K562 (cell line): ENCODE results near the gene KLF1. TPM values are rescaled to one million over a fixed set of nuclear protein-coding genes. Genes with fewer than 3 reads are reported as not detected.
A peak's percentile ranks its signal among the peaks of the same experiment; 100 is the strongest.

ENCODE experiments used
- ARID4B ChIP-seq: sonication (generic); formaldehyde crosslinking; IDR thresholded peaks from 2 replicates; pipeline ENCODE4 v1.8.0; 2022; ENCODE audit warnings: mild to moderate bottlenecking, missing genetic modification reagents
- ATF4 ChIP-seq: fragments of 450-650 bp; formaldehyde crosslinking; IDR thresholded peaks from 2 replicates; pipeline ENCODE4 v1.4.0; 2022; ENCODE audit warnings: mild to moderate bottlenecking, moderate library complexity
- FOXA3 ChIP-seq, 2 experiments: fragments of 450-650 bp in 1 of 2; sonication (generic) in 1 of 2; formaldehyde crosslinking; IDR thresholded peaks in 1 of 2; conservative IDR thresholded peaks in 1 of 2; 2 replicates each; pipeline versions ENCODE4 v1.4.0 to v1.8.0; 2020 to 2022; ENCODE audit warnings: mild to moderate bottlenecking in 2 of 2, missing genetic modification reagents in 1 of 2
- FOXK1 ChIP-seq: sonication (generic); formaldehyde crosslinking; IDR thresholded peaks from 2 replicates; pipeline ENCODE4 v1.8.0; 2022; ENCODE audit warnings: missing genetic modification reagents, mild to moderate bottlenecking, borderline replicate concordance
- MBD2 ChIP-seq: sonication (generic); IDR thresholded peaks from 2 replicates; pipeline ENCODE4 v1.6.1; 2016; ENCODE audit warnings: low read depth, borderline replicate concordance
- SP2 ChIP-seq: IDR thresholded peaks from 2 replicates; pipeline ENCODE4 v1.6.1; 2011; ENCODE audit warnings: mild to moderate bottlenecking, low read depth, low read length, moderate library complexity; ENCODE audit not compliant: poor library complexity, severe bottlenecking; ENCODE audit errors: extremely low read depth
- ZBTB49 ChIP-seq: sonication (generic); formaldehyde crosslinking; IDR thresholded peaks from 2 replicates; pipeline ENCODE4 v1.8.0; 2022; ENCODE audit warnings: missing genetic modification reagents, mild to moderate bottlenecking, borderline replicate concordance
- ZNF431 ChIP-seq: sonication (generic); formaldehyde crosslinking; IDR thresholded peaks from 2 replicates; pipeline ENCODE4 v1.8.0; 2022; ENCODE audit warnings: mild to moderate bottlenecking, missing genetic modification reagents
- ZNF592 ChIP-seq: fragments of 450-650 bp; IDR thresholded peaks from 2 replicates; pipeline ENCODE4 v1.6.1; 2017; ENCODE audit warnings: antibody characterized with exemption, mild to moderate bottlenecking
- polyA plus RNA-seq, 8 experiments: library from polyadenylated mRNA; depleted of rRNA in 4 of 8; stranded (reverse) in 5 of 8; unstranded in 3 of 8; fragments of >200 nt; fragmentation: Nextera tagmentation in 2 of 8; fragmentation: Illumina TruSeq in 1 of 8; extraction: Ambion mirVana in 2 of 8; extraction: Trizol in 1 of 8; gene quantifications; 2 replicates each; pipeline versions ENCODE4 v1.2.1 to v1.2.3, GENCODE V29; 2011 to 2014; ENCODE audit warnings: inconsistent platforms in 1 of 8, missing spikeins in 1 of 8
- total RNA-seq, 7 experiments: library from RNA; depleted of rRNA in 6 of 7; stranded (reverse); fragments of >200 nt in 6 of 7; fragmentation: Illumina TruSeq in 2 of 7; extraction: Trizol in 2 of 7; gene quantifications; 2 replicates each; pipeline versions ENCODE4 v1.2.1 to v1.2.3, GENCODE V29; 2011 to 2021; ENCODE audit warnings: low replicate concordance in 1 of 7

KLF1 gene
- total and polyA plus RNA-seq, 9 of the 15 experiments (the other 6 are each of a cell fraction or from before 2014, with no cell fraction given): 8.4 to 163 (median 47.3) TPM

- no peak for TF ChIP-seq ATF4 (CRISPR knock-in tag)
- peak; percentile 81 for TF ChIP-seq MBD2
- TF ChIP-seq ZBTB49 (CRISPR knock-in tag): 0 out of 2 replicates have a peak, but pooled peaks have one; percentile 52
- 0 out of 2 replicates have a peak, but pooled peaks have one; percentile 17 for TF ChIP-seq FOXK1 (CRISPR knock-in tag)
- TF ChIP-seq ZNF592: no peak
- peak in 1 of 2 experiments; percentile 72; a peak in 1 of 4 replicates for TF ChIP-seq FOXA3 (CRISPR knock-in tag; conservative IDR thresholded peaks at IDR 0.05 in 1 of 2, IDR thresholded peaks at IDR 0.05 in 1 of 2)
- TF ChIP-seq SP2: peak; percentile 23
- TF ChIP-seq ZNF431 (CRISPR knock-in tag): peak; percentile 70; the same call in 1 of the 2 replicates
- TF ChIP-seq ARID4B (CRISPR knock-in tag): peak; percentile 99
Measured at GRCh38 chr19:12890787-12891552, 4.0 kb upstream of the KLF1 start, which contains the start of gene GCDH (continued).
